Activated CD4-positive, alpha-beta T cell treated with anti-CD3 and anti-CD28 coated beads, Interleukin-2, Interleukin-6, amounts not matched to agents 100 ng/mL and 50 ng/mL, durations not matched to agents 16 hours and 8 hours (primary cell): ENCODE results near the gene SLC39A12.

Experiments used
- DNase-seq: peaks from one replicate; pipeline ENCODE4 v3.0.0-alpha.2; 2020

Gene SLC39A12

DNA sequence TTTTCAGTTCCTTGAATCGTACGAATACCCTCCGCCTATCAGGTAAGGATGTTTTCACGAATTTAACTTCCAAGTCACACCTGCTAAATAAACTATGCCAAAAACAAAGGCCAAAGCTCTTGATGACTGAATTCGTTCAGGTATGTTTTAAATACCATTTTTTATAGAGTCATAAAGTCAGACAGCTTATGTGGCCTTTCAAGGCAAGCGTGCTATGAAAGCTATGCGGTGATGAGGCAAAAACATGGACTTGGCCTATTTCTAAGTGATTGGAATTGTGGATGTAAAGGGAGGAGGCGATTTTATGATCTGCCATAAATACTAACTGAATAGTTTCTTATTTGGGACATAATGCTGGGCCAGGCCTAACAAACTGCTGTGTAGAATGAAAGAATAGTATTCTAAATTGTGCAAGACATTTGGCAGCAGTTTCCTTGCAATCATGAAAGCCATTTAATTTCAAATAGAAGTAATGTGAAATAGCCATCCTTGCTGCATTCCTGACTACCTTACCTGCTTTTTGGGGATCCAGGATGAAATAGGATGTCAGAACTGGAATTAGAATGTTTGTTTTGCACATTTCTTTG lies 14.0 kb downstream of the SLC39A12 start:
- no peak for DNase-seq

DNA sequence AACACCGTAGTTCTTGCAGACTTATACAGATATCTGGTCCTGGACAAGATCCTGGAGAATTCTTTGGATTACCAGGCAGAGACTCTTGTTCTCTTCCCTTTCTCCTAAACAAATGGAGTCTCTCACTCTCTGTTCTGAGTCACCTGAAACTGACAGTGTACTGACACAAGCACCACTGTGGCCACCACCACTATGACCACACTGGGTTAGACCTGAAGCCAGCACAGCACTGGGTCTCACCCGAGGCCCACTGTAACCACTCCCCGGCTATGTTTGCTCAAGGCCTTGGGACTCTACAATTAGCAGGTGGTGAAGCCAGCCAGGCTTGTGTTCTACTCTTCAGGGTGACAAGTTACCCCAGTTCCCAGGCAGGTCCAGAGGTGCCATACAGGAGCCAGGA lies 22.8 kb downstream of the SLC39A12 start:
- DNase-seq: no peak

DNA sequence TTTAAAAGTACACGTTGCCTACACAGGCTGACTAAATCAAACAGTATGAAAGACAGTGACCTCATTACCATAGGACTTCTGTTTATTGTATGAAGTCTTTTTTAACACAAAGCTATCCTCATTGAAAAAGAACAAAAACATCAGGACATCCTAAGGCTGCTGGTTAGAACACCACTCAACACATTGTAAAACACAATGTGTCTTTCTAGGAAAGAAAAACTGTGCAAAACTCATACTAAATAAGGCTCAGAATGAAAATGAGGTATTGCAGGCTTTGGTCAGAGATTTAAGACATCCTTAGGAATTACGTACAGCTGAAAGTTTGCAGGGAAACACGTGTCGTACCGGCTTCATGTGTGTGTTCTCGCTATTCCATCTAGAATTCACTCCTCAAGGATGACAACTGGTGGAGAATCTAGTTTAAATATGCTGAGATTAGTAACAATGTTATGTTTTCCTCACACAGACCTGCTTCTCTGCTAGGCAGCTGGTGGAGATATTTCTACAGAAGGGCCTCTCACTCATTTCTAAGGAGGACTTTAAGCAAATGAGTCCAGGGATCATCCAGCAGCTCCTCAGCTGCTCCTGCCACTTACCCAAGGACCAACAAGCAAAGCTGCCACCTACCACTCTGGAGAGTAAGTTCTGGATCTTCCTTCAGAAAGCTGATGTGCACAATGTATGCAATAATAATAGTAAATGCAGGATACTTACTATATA lies 29.3 kb downstream of the SLC39A12 start:
- DNase-seq: no peak

GRCh38 chr10:17981766-17982380 lies 30.2 kb downstream of the SLC39A12 start:
- no peak for DNase-seq

- no peak for DNase-seq
These were observed 32.3 kb downstream of the SLC39A12 start for GRCh38 chr10:17984056-17984455.

DNA sequence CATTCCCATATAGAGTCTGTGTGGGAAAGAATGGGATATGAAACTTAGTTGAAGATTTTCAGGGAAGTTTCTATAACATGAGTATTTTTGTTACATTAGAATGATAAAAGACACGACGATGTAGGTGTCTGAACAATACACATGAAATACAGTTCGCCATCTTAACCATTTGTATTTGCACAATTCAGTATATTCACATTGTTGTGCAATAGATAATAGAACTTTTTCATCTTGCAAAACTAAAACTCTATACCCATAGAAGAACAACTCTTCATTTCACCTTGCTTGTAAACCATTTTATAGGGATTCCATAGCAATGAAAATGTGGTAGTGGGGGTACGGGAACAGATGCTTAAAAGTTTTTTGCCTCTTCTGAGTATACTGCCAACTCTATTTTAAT lies 32.8 kb downstream of the SLC39A12 start:
- no peak for DNase-seq

DNA sequence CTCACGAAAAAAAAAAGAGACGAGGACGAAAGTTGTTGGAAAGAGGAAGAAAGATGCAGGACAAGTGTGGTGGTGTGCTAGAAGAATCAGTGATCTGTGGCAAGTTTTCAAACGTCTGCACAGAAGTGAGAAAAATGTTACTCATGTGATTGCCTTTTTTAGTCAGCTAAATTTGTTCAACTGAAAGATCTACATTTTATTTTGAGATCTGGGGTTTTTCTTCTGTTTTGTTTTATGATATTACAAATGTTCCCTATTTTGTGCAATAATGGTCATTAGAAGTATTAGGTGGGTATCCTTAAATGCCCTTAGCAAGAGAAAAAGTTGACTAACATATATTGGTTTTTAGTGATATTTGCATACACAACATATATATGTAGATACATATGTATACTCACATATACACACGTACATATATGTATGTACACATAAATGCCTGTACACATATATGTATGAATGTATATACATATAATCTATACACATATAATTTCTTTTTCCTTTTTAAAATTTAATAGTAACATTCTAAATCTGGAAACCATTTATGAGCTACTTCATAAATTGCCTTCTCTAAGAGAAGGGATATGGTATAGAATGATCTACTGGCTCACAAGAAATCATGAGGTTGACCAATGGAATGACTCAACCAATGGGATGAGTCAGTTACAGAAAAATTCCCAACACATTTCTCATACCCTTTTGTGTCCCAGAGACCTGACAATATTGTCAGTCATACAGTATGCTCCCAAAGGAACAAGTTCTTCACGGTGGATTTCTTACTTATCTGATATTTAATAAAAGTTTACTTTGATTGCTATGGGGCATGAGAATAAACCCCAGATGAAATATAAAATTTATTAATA lies 38.4 kb downstream of the SLC39A12 start:
- no peak for DNase-seq

GRCh38 chr10:17992266-17992665 lies 40.5 kb downstream of the SLC39A12 start:
- no peak for DNase-seq

DNA sequence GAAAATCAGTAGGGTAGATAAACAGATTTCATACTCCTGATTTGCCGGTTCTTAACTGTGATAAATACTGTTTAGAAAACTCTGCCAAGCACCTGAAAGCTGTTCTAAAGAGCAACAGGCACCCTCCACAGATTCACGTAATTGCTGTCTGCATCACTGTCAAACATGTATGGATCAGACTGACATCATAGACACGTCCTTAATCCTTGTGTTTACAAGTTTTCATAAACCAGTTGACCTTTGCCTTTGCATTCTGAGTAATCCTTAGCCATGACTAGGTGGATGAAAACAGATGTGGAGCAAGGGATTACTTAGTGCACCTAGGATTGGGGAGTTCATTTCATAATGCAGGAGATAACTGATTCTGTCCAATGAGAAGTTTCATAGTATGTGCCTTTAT lies 41.6 kb downstream of the SLC39A12 start:
- no peak for DNase-seq

DNA sequence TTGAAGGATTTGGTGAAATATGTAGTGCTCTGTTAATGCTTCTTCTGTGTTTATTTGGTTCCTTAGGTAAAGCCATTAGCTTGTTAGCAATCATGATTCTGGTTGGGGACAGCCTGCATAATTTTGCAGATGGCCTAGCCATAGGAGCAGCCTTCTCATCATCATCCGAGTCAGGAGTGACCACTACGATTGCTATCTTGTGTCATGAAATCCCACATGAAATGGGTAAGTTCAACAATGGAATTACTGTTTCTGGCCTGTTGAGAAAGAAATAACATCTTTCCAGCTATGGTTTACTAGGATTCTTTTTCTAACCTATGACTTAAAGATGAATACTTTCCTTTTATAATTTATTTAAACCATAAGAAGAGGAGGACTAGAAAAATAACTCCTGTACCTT lies 48.9 kb downstream of the SLC39A12 start:
- DNase-seq: no peak

GRCh38 chr10:18005445-18005780 lies 53.7 kb downstream of the SLC39A12 start:
- no peak for DNase-seq

DNA sequence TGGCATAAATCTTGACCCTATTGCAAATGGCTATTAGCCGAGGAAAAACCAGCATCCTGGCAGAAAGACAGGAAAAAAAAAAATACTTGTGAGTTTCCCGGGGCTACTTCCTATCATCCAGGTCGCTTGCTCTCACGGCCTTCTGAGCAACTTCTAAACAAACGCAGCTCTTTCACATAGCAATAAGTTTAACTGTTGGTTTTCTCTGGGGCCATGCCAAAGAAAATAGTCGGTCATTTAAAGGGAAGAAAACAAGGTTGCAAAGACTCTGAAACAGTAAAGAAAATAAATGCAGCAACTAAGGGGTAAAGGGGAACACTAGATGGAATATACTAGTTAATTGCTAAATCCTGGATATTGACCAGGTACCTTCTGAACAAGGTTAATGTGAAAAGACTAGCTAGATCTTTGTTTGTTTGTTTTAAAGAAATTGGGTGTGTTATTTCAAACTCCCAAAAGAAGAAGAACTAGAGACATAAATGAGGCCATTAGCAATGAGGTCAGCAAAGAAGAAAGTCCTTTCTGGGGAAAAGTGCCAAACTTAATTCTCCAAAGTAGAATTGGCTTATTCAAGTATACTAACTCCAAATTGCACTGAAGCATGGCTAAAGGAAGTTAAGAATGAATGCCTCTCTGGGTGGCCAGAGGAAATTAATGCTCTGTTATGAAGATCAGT lies 54.2 kb downstream of the SLC39A12 start:
- no peak for DNase-seq

DNA sequence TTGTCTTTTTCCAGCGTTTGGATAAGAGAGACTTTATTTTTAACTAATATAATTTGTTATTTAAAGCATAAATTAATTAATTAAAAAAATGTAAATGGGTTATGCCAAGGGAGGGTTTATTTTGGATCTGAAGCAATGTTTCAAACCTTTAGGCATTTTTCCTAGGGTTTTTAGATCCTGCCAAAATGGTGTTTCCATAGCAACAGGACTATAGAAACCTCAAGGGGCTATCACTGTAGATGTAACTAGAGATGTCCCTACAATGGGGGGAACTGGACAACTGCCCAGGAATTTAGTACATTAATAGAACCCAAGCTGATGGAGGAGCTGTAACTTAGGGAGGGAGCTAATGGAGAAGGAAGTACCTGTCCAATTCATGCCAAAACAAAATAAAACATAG lies 57.3 kb downstream of the SLC39A12 start:
- no peak for DNase-seq

DNA sequence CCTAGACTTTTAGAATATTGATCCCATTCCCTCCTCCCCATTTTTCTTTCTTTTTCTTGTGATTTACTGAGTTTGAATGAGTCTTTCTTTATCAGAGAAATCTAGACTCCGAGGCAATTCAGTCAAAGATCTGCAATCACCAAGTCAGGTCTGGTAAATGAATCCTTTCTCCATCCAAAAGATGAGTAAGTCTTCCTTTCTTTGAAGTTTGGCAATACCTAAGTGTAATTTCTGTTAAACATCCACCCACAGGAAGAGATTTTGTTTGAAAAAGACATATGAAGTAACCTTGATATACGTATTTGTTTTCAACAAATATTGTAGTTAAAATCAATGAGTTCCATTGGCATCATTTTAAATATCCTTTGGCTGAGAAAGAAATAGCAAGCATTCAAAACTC lies 58.3 kb downstream of the SLC39A12 start:
- DNase-seq: no peak

DNA sequence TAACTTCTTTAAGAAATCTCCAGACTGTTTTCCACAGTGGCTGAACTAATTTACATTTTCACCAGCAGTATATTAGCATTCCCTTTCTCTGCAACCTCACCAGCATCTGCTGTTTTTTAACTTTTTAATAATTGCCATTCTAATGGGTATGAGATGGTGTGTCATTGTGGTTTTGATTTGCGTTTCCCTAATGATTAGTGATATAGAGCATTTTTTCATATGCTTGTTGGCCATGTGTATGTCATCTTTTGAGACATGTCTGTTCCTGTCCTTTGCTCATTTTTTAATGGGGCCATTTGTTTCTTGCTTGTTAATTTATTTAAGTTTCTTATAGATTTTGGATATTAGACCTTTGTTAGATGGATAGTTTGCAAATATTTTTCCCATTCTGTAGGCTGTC lies 68.8 kb downstream of the SLC39A12 start:
- no peak for DNase-seq

- no peak for DNase-seq
These were observed 70.2 kb downstream of the SLC39A12 start for GRCh38 chr10:18021725-18022480.

- no peak for DNase-seq
These were observed 91.7 kb downstream of the SLC39A12 start for GRCh38 chr10:18043148-18044006.

DNA sequence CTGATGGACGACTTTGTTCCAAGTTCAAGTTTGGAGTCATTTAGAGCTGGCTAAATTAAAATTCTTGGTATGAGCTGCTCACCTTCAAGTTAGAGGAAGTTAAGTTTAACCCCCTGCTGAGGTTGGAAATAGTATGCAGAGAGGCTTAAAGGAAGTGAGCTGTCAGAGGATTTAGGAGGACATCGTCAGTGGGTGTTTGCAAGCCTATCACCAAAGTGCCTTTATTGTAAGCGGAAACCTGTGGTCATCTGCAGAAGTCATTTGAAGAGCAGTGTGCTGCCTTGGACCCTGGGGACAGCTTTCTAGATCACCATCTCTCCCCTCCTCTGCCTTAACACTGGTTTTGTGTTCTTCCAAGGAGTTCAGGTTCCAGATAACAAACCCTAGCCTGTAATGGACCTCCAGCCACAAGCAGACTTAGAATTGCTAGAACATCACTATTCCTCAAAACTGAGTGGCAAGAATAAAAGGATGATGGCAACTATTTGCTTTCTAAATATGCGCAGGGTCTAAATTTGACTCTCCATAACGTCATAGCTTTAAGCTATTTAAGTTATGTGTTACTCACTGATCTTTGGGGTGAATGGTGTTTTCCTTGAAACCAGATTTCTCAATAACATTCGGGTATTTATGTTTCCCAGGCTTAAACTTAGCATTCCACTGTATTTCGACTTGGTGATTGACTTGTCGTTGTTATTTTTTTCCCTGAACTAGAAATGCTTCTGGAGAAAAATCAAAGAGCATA lies 93.4 kb downstream of the SLC39A12 start:
- DNase-seq: no peak

GRCh38 chr10:18056583-18056982 lies 104.9 kb downstream of the SLC39A12 start:
- DNase-seq: no peak

- no peak for DNase-seq
These were observed 108.3 kb downstream of the SLC39A12 start for GRCh38 chr10:18059826-18060559.
